ENCODE results near the gene FILIP1L. TPM values are rescaled to one million over a fixed set of nuclear protein-coding genes. Genes with fewer than 3 reads are reported as not detected.

Gene FILIP1L
- total RNA-seq, 1 experiment from 2014 or later = 0.07 TPM

- Histone ChIP-seq H3T11ph (ENCODE audit: low read length) (no peak overlapping the region), H4K91ac (ENCODE audit: insufficient read length, low read depth, low read length) (no peak overlapping the region), H2AK5ac (ENCODE audit: insufficient read length, low read length) (no peak overlapping the region), H2AFZ (ENCODE audit: low read length) (no peak overlapping the region), H3K18ac (ENCODE audit: insufficient read length, low read depth, low read length) (no peak overlapping the region), H2BK12ac (ENCODE audit: insufficient read length, low read depth, low read length) (no peak overlapping the region), H3K4me2 (ENCODE audit: insufficient read depth, insufficient read length, low read length) (no peak overlapping the region), H2BK20ac (ENCODE audit: low read depth, low read length, poor library complexity, severe bottlenecking) (no peak overlapping the region), H2BK120ac (ENCODE audit: low read depth, low read length, poor library complexity, severe bottlenecking) (no peak overlapping the region), H2BK15ac (ENCODE audit: low read depth, low read length) (no peak overlapping the region), H3K23me2 (ENCODE audit: insufficient read length, low read depth, low read length, poor library complexity, severe bottlenecking) (no peaks in the 10 kb centered on the region), H4K20me1 (ENCODE audit: control insufficient read depth, insufficient read depth, insufficient read length) (no peaks in the 10 kb centered on the region), H3K9ac (ENCODE audit: extremely low read depth, insufficient read length, low read length) (no peak overlapping the region), H4K8ac (replicated peaks; ENCODE audit: insufficient read length, low read depth, low read length) (no peak overlapping the region), H3K4ac (ENCODE audit: low read depth, low read length) (no peak overlapping the region), H3K27me3 (ENCODE audit: insufficient read depth, low read length) (no peaks in the 10 kb centered on the region), H3K9me3 (ENCODE audit: control insufficient read depth, low read depth, low read length) (no peaks in the 10 kb centered on the region), H2BK5ac (ENCODE audit: insufficient read length, low read length) (no peak overlapping the region), H3K14ac (ENCODE audit: insufficient read depth, low read length) (no peak overlapping the region), H3K23ac (ENCODE audit: insufficient read length, low read depth, low read length) (no peak overlapping the region), H3K27ac (ENCODE audit: insufficient read length, low read depth, low read length) (no peak overlapping the region), H3K79me1 (ENCODE audit: insufficient read depth, low read depth, low read length, poor library complexity, severe bottlenecking) (no peaks in the 10 kb centered on the region), H3K79me2 (ENCODE audit: insufficient read depth, low read length) (no peaks in the 10 kb centered on the region), H3K4me1 (ENCODE audit: insufficient read depth, low read length) (no peaks in the 10 kb centered on the region), H4K5ac (ENCODE audit: insufficient read length, low read depth, low read length) (no peak overlapping the region), H3K56ac (ENCODE audit: insufficient read length, low read depth, low read length) (no peak overlapping the region)
- Mint-ChIP-seq H3K4me3 (no peak overlapping the region), H3K36me3 (ENCODE audit: insufficient read depth in 1 of 3, low read depth in 3 of 3) (peaks cover 0 to 7% (median 5%) of the 10 kb centered on the region in 3 experiments; a peak in 4 of 7 replicates), H3K9me3 (peaks cover 0 to 3% of the 10 kb centered on the region in 2 experiments; a peak in 1 of 5 replicates), H3K27me3 (ENCODE audit: low read depth) (no peaks in the 10 kb centered on the region), H3K4me1 (peaks cover 5 to 7% of the 10 kb centered on the region in 2 experiments), H3K27ac (no peak overlapping the region)
- no CpG with 5 or more reads among the region's 2 CpGs for whole genome bisulfite sequencing (ENCODE audit: extremely low coverage, insufficient read length, low lambda C conversion rate)
- DNase-seq = no peak
- TF ChIP-seq CTCF (conservative IDR thresholded peaks at IDR 0.05) = no peak
Observed at GRCh38 chr3:100149130-100149529, 34.8 kb upstream of the FILIP1L start.
